Measurements from ENCODE around the gene RPS6KA2.

RPS6KA2 gene

DNA sequence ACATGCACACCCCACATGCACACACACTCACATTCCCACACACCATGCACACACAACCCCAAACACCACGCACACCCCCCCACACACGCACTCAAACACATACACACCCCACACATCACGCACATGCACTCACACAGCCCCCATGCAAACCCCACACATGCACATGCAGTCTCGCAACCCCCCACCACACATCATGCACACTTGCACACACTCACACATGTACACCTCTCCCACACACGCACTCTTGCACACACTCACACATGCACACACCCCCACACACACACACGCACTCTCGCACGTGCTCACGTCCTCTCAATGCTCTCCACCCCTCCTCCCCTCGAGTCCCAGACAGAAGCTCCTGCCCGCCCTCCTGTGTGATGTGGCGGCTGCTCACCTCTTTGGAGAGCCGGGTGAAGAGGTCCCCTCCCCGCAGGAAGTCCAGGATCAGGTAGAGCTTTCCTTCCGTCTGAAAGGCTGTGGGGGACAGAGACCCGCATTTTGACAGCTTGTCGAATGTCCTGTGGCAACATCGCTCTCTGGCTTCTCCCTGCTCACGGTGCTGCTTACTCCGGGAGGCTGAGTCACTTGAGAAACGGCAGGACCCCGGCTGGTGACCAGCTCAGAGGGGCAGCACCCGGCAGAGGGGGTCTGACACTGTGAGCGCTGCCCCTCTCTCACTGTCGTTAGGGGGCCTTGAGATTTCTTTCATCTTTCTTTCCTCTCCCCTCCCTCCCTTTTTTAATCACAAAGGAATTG lies 119.1 kb downstream of the RPS6KA2 start:
- Histone ChIP-seq H3K4me3 (replicated peaks; ENCODE audit: insufficient read depth, low read length) (no peak overlapping the region), H3K27me3 (ENCODE audit: insufficient read depth, poor library complexity, severe bottlenecking) (no peaks in the 10 kb centered on the region), H3K27ac (replicated peaks) (no peak overlapping the region)
- DNase-seq (ENCODE audit: low read depth in 1 of 2, low spot score in 1 of 2) = no peak
- TF ChIP-seq, protein P1, sequence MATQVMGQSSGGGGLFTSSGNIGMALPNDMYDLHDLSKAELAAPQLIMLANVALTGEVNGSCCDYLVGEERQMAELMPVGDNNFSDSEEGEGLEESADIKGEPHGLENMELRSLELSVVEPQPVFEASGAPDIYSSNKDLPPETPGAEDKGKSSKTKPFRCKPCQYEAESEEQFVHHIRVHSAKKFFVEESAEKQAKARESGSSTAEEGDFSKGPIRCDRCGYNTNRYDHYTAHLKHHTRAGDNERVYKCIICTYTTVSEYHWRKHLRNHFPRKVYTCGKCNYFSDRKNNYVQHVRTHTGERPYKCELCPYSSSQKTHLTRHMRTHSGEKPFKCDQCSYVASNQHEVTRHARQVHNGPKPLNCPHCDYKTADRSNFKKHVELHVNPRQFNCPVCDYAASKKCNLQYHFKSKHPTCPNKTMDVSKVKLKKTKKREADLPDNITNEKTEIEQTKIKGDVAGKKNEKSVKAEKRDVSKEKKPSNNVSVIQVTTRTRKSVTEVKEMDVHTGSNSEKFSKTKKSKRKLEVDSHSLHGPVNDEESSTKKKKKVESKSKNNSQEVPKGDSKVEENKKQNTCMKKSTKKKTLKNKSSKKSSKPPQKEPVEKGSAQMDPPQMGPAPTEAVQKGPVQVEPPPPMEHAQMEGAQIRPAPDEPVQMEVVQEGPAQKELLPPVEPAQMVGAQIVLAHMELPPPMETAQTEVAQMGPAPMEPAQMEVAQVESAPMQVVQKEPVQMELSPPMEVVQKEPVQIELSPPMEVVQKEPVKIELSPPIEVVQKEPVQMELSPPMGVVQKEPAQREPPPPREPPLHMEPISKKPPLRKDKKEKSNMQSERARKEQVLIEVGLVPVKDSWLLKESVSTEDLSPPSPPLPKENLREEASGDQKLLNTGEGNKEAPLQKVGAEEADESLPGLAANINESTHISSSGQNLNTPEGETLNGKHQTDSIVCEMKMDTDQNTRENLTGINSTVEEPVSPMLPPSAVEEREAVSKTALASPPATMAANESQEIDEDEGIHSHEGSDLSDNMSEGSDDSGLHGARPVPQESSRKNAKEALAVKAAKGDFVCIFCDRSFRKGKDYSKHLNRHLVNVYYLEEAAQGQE (IDR thresholded peaks at IDR 0.05; ENCODE audit: insufficient replicate concordance, low read depth) = no peak
- no peak for TF ChIP-seq CTCF (IDR thresholded peaks at IDR 0.05; ENCODE audit: insufficient read depth, low read length)
- no peak for TF ChIP-seq GABPA (IDR thresholded peaks at IDR 0.05; ENCODE audit: low read depth)
- TF ChIP-seq SPI1 (IDR thresholded peaks at IDR 0.05; ENCODE audit: borderline replicate concordance, low read depth) = no peak
- no peak for TF ChIP-seq POLR2AphosphoS5 (IDR thresholded peaks at IDR 0.05; ENCODE audit: low read depth)

GRCh38 chr6:166507380-166507779 lies 119.7 kb downstream of the RPS6KA2 start:
- Histone ChIP-seq H3K4me3 (replicated peaks; ENCODE audit: insufficient read depth, low read length) (no peak overlapping the region), H3K27me3 (ENCODE audit: insufficient read depth, poor library complexity, severe bottlenecking) (no peaks in the 10 kb centered on the region), H3K27ac (replicated peaks) (no peak overlapping the region)
- no peak for TF ChIP-seq CTCF (IDR thresholded peaks at IDR 0.05; ENCODE audit: insufficient read depth, low read length)
- no peak for DNase-seq (ENCODE audit: low read depth in 1 of 2, low spot score in 1 of 2)

DNA sequence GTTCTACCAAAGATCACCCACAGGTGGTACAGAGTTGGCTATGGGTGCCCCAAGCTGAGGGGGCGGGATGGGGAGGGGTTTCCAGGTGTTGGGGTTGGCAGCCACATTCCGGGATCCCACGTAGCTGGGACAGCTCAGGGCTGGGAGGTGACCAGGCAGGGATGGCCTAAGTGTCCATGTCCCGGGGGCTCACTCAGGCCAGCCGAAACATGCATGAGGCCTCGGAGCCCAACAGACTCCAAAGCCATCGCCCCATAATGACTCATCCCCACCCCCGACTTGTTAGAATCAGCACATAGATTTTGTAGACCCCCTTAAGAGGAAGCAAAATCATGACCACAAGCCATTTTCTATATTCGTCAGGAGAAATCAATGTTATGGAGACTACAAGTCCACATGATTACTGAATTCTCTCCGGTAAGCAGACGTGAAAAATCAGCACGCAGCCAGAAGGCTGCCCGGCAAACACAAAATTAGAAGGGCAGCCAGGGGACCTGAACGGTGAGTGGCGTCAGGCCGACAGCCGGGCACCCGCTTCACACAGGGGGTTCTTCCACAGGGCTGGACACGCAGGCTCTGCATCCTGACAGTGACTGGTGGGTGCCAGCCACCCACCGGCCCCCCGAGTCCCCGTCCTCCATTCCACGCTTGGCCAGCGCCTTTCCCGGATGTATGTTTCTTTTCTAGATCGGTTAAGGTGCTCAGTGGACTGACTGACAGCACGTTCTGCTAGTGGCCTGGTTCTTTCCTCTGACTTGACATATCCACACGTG lies 121.7 kb downstream of the RPS6KA2 start:
- DNase-seq (ENCODE audit: low read depth in 1 of 2, low spot score in 1 of 2) = no peak
- H3K27ac ChIP-seq (replicated peaks) = no peak overlapping the region
- H3K4me3 ChIP-seq (replicated peaks; ENCODE audit: insufficient read depth, low read length) = no peak overlapping the region
- TF ChIP-seq, protein P1 (IDR thresholded peaks at IDR 0.05; ENCODE audit: insufficient replicate concordance, low read depth) = no peak
- TF ChIP-seq POLR2AphosphoS5 (IDR thresholded peaks at IDR 0.05; ENCODE audit: low read depth) (no peak), SPI1 (IDR thresholded peaks at IDR 0.05; ENCODE audit: borderline replicate concordance, low read depth) (no peak)
- H3K27me3 ChIP-seq (ENCODE audit: insufficient read depth, poor library complexity, severe bottlenecking) = no peaks in the 10 kb centered on the region

DNA sequence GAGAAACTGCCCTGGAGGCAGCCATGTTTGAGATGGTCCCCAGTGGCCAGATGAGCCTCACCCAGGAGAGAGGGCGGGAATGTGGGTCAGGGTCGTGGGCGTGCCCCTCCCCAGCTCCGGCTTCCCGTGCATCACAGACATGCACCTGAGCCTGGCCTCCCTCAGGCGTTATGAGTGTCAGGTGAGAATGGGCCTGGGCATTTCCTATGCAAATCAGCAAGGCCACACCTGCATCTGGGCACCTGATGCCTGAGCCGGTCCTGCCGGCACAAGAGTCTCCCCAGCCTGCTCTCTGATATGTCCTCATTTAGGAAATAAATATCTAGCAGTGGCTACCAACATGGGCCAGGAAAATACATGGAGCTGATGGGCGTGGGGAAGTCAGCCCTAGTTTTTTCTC lies 123.0 kb downstream of the RPS6KA2 start:
- no peaks in the 10 kb centered on the region for H3K27me3 ChIP-seq (ENCODE audit: insufficient read depth, poor library complexity, severe bottlenecking)
- DNase-seq (ENCODE audit: low read depth in 1 of 2, low spot score in 1 of 2) = no peak
- no peak overlapping the region for H3K4me3 ChIP-seq (replicated peaks; ENCODE audit: insufficient read depth, low read length)
- H3K27ac ChIP-seq (replicated peaks) = no peak overlapping the region
- TF ChIP-seq POLR2AphosphoS5 (IDR thresholded peaks at IDR 0.05; ENCODE audit: low read depth) (no peak), GABPA (IDR thresholded peaks at IDR 0.05; ENCODE audit: low read depth) (no peak), CTCF (IDR thresholded peaks at IDR 0.05; ENCODE audit: insufficient read depth, low read length) (no peak), SPI1 (IDR thresholded peaks at IDR 0.05; ENCODE audit: borderline replicate concordance, low read depth) (no peak)
- TF ChIP-seq, protein P1 (IDR thresholded peaks at IDR 0.05; ENCODE audit: insufficient replicate concordance, low read depth) = no peak

Measured in HL-60 (cell line).